SK-N-SH treated with all-trans-retinoic acid at 6 μM for 48 hours (cell line): ENCODE data around the gene PARS2.

Experiments
- ATAC-seq: fragments of 200-7000 bp; cut with Tn5 transposase; 3 replicates; pipeline ENCODE4 v1.9.1; 2020; ENCODE audit warnings: mild to moderate bottlenecking, moderate library complexity
- ARNTL ChIP-seq: fragments of 450-650 bp; formaldehyde crosslinking; IDR thresholded peaks from 2 replicates; pipeline ENCODE4 v1.5.0; 2020; ENCODE audit warnings: low read depth, mild to moderate bottlenecking, moderate library complexity, borderline replicate concordance
- BACH2 ChIP-seq: fragments of 250-450 bp; sonication (Bioruptor Pico); IDR thresholded peaks from 2 replicates; pipeline ENCODE4 v1.9.0; 2021; ENCODE audit warnings: mild to moderate bottlenecking, borderline replicate concordance
- CREB5 ChIP-seq: fragments of 250-450 bp; sonication (Bioruptor Pico); IDR thresholded peaks from 2 replicates; pipeline ENCODE4 v1.5.1; 2020; ENCODE audit warnings: low read depth, mild to moderate bottlenecking, moderate library complexity
- CSDC2 ChIP-seq: fragments of 250-450 bp; sonication (Bioruptor Pico); IDR thresholded peaks from 2 replicates; pipeline ENCODE4 v1.5.0; 2020; ENCODE audit warnings: mild to moderate bottlenecking, moderate library complexity
- ESRRG ChIP-seq: fragments of 250-450 bp; sonication (Bioruptor Pico); IDR thresholded peaks from 2 replicates; pipeline ENCODE4 v1.6.1; 2021; ENCODE audit warnings: mild to moderate bottlenecking
- GLIS3 ChIP-seq: fragments of 250-450 bp; sonication (Bioruptor Pico); IDR thresholded peaks from 2 replicates; pipeline ENCODE4 v1.5.0; 2020; ENCODE audit warnings: mild to moderate bottlenecking, moderate library complexity
- ISL1 ChIP-seq: fragments of 250-450 bp; sonication (Bioruptor Pico); IDR thresholded peaks from 2 replicates; pipeline ENCODE4 v2.1.2; 2022; ENCODE audit warnings: mild to moderate bottlenecking, moderate library complexity
- OSR1 ChIP-seq: fragments of 250-450 bp; sonication (Bioruptor Pico); IDR thresholded peaks from 2 replicates; pipeline ENCODE4 v1.8.0; 2022; ENCODE audit warnings: moderate library complexity, mild to moderate bottlenecking, inconsistent platforms
- PATZ1 ChIP-seq: fragments of 250-450 bp; sonication (Bioruptor Pico); IDR thresholded peaks from 2 replicates; pipeline ENCODE4 v1.8.0; 2020; ENCODE audit warnings: mild to moderate bottlenecking, moderate library complexity, borderline replicate concordance
- POU6F1 ChIP-seq: fragments of 250-450 bp; sonication (Bioruptor Pico); IDR thresholded peaks from 2 replicates; pipeline ENCODE4 v1.8.0; 2021; ENCODE audit warnings: low read depth, mild to moderate bottlenecking, moderate library complexity, borderline replicate concordance
- RARB ChIP-seq: fragments of 250-450 bp; sonication (Bioruptor Pico); IDR thresholded peaks from 2 replicates; pipeline ENCODE4 v1.8.0; 2021; ENCODE audit warnings: mild to moderate bottlenecking, moderate library complexity
- SNAI2 ChIP-seq: fragments of 250-450 bp; sonication (Bioruptor Pico); IDR thresholded peaks from 2 replicates; pipeline ENCODE4 v1.5.0; 2020; ENCODE audit warnings: mild to moderate bottlenecking, moderate library complexity
- TCF4 ChIP-seq: fragments of 250-450 bp; sonication (Bioruptor Pico); IDR thresholded peaks from 2 replicates; pipeline ENCODE4 v1.8.0; 2021; ENCODE audit warnings: mild to moderate bottlenecking, moderate library complexity, borderline replicate concordance
- TOX ChIP-seq: fragments of 250-450 bp; sonication (Bioruptor Pico); IDR thresholded peaks from 2 replicates; pipeline ENCODE4 v1.8.0; 2021; ENCODE audit warnings: mild to moderate bottlenecking, moderate library complexity, borderline replicate concordance
- TSHZ2 ChIP-seq: fragments of 250-450 bp; sonication (Bioruptor Pico); IDR thresholded peaks from 2 replicates; pipeline ENCODE4 v1.5.0; 2020; ENCODE audit warnings: mild to moderate bottlenecking, moderate library complexity
- ZC3H10 ChIP-seq: fragments of 250-450 bp; sonication (Bioruptor Pico); IDR thresholded peaks from 2 replicates; pipeline ENCODE4 v1.5.1; 2021; ENCODE audit warnings: mild to moderate bottlenecking, moderate library complexity
- ZFP3 ChIP-seq: fragments of 250-450 bp; sonication (Bioruptor Pico); IDR thresholded peaks from 2 replicates; pipeline ENCODE4 v1.5.0; 2020; ENCODE audit warnings: mild to moderate bottlenecking, moderate library complexity
- ZFP30 ChIP-seq: fragments of 450-650 bp; formaldehyde crosslinking; IDR thresholded peaks from 2 replicates; pipeline ENCODE4 v1.5.0; 2022; ENCODE audit warnings: mild to moderate bottlenecking, moderate library complexity
- ZNF565 ChIP-seq: fragments of 450-650 bp; formaldehyde crosslinking; conservative IDR thresholded peaks from 2 replicates; pipeline ENCODE4 v1.5.0; 2020; ENCODE audit warnings: low read depth, mild to moderate bottlenecking, moderate library complexity
- ZNF70 ChIP-seq: fragments of 450-650 bp; formaldehyde crosslinking; IDR thresholded peaks from 2 replicates; pipeline ENCODE4 v1.5.0; 2020; ENCODE audit warnings: mild to moderate bottlenecking, moderate library complexity
- ZNF8 ChIP-seq: fragments of 450-650 bp; formaldehyde crosslinking; IDR thresholded peaks from 2 replicates; pipeline ENCODE4 v1.5.0; 2020; ENCODE audit warnings: mild to moderate bottlenecking, moderate library complexity
- TF ChIP-seq, protein P1 (sequence below): fragments of 250-450 bp; sonication (Bioruptor Pico); IDR thresholded peaks from 2 replicates; pipeline ENCODE4 v1.5.1; 2021; ENCODE audit warnings: mild to moderate bottlenecking, moderate library complexity

PARS2 gene

DNA sequence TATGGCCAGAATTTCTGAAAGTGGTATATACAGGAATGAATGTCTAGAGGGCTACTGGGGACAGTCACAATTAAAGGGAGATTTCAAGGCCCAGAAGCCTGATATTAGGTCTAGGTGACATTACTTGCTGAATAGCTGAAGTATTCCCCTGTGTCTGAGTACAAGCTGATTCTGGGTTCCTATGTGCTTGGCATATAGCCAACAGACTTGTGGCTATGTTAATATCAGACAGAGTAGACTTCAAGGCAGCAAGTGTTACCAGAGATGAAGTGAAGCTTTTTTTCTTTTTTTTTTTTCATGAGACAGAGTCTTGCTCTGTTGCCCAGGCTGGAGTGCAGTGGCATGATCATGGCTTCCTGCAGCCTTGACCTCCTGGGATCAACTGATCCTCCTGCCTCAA is 40.3 kb downstream of the PARS2 start:
- ATAC-seq, result no peak
- TF ChIP-seq ZFP30 (CRISPR knock-in tag) (no peak), BACH2 (CRISPR knock-in tag) (no peak), ZNF565 (no peak), ZNF70 (no peak), ZFP3 (CRISPR knock-in tag) (no peak), GLIS3 (CRISPR knock-in tag) (no peak)
- TF ChIP-seq, protein P1, sequence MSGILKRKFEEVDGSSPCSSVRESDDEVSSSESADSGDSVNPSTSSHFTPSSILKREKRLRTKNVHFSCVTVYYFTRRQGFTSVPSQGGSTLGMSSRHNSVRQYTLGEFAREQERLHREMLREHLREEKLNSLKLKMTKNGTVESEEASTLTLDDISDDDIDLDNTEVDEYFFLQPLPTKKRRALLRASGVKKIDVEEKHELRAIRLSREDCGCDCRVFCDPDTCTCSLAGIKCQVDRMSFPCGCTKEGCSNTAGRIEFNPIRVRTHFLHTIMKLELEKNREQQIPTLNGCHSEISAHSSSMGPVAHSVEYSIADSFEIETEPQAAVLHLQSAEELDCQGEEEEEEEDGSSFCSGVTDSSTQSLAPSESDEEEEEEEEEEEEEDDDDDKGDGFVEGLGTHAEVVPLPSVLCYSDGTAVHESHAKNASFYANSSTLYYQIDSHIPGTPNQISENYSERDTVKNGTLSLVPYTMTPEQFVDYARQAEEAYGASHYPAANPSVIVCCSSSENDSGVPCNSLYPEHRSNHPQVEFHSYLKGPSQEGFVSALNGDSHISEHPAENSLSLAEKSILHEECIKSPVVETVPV, result no peak

GRCh38 chr1:54721719-54722118 is 42.6 kb downstream of the PARS2 start:
- TF ChIP-seq CREB5 (CRISPR knock-in tag) (no peak), ZNF70 (no peak), GLIS3 (CRISPR knock-in tag) (no peak), CSDC2 (no peak), ZC3H10 (no peak), ZNF565 (no peak), BACH2 (CRISPR knock-in tag) (no peak), ZNF8 (CRISPR knock-in tag) (no peak), OSR1 (CRISPR knock-in tag) (no peak), RARB (CRISPR knock-in tag) (no peak), POU6F1 (CRISPR knock-in tag) (no peak), SNAI2 (no peak), ESRRG (CRISPR knock-in tag) (no peak), TCF4 (CRISPR knock-in tag) (no peak), ISL1 (CRISPR knock-in tag) (no peak), PATZ1 (CRISPR knock-in tag) (no peak), TOX (CRISPR knock-in tag) (no peak), TSHZ2 (CRISPR knock-in tag) (no peak), ARNTL (CRISPR knock-in tag) (no peak)
- TF ChIP-seq, protein P1, result no peak
- no peak for ATAC-seq
